ENCODE results near the gene ANO1.

- TF ChIP-seq CTCF (conservative IDR thresholded peaks at IDR 0.05; ENCODE audit: low read depth, low read length): no peak
- TF ChIP-seq EZH2 (IDR thresholded peaks at IDR 0.05; ENCODE audit: low read length, unreplicated experiment): no peak
Observed at GRCh38 chr11:70153133-70153727, 75.1 kb downstream of the ANO1 start.

Measured in PC-3 (cell line).